GM19193 (cell line): Measurements from ENCODE around the gene PVALEF.

Experiments used
- POLR2A ChIP-seq: IDR thresholded peaks from 4 replicates; pipeline ENCODE4 v1.6.1; 2011; ENCODE audit not compliant: insufficient read depth, insufficient read length; ENCODE audit errors: extremely low read depth

Gene PVALEF

GRCh38 chr17:81179861-81180260 lies 14.6 kb downstream of the PVALEF start:
- no peak for TF ChIP-seq POLR2A

GRCh38 chr17:81180836-81181810 lies 15.8 kb downstream of the PVALEF start:
- no peak for TF ChIP-seq POLR2A

- no peak for TF ChIP-seq POLR2A
These were observed 16.5 kb downstream of the PVALEF start for GRCh38 chr17:81181811-81182185.

GRCh38 chr17:81182596-81182995 lies 17.3 kb downstream of the PVALEF start:
- TF ChIP-seq POLR2A: no peak

GRCh38 chr17:81183316-81183715 lies 18.0 kb downstream of the PVALEF start:
- TF ChIP-seq POLR2A: no peak

GRCh38 chr17:81183807-81184206 lies 18.5 kb downstream of the PVALEF start:
- no peak for TF ChIP-seq POLR2A

- TF ChIP-seq POLR2A: no peak
These were observed 19.2 kb downstream of the PVALEF start for GRCh38 chr17:81184555-81184954.

GRCh38 chr17:81186203-81186602 lies 20.9 kb downstream of the PVALEF start:
- no peak for TF ChIP-seq POLR2A

- TF ChIP-seq POLR2A: no peak
These were observed 21.8 kb downstream of the PVALEF start for GRCh38 chr17:81187120-81187519.

GRCh38 chr17:81187586-81188490 lies 22.5 kb downstream of the PVALEF start:
- TF ChIP-seq POLR2A: no peak

- TF ChIP-seq POLR2A: no peak
These were observed 23.2 kb downstream of the PVALEF start for GRCh38 chr17:81188491-81188840.

GRCh38 chr17:81189016-81189415 lies 23.7 kb downstream of the PVALEF start:
- no peak for TF ChIP-seq POLR2A

GRCh38 chr17:81189670-81190530 lies 24.6 kb downstream of the PVALEF start:
- no peak for TF ChIP-seq POLR2A

GRCh38 chr17:81190591-81190990 lies 25.3 kb downstream of the PVALEF start:
- TF ChIP-seq POLR2A: no peak

- no peak for TF ChIP-seq POLR2A
These were observed 25.8 kb downstream of the PVALEF start for GRCh38 chr17:81191116-81191515.
